ENCODE measurements around the gene ZNRF2.

Gene ZNRF2

GRCh38 chr7:30252885-30253795 lies 31.3 kb upstream of the ZNRF2 start:
- TF ChIP-seq, protein P1, sequence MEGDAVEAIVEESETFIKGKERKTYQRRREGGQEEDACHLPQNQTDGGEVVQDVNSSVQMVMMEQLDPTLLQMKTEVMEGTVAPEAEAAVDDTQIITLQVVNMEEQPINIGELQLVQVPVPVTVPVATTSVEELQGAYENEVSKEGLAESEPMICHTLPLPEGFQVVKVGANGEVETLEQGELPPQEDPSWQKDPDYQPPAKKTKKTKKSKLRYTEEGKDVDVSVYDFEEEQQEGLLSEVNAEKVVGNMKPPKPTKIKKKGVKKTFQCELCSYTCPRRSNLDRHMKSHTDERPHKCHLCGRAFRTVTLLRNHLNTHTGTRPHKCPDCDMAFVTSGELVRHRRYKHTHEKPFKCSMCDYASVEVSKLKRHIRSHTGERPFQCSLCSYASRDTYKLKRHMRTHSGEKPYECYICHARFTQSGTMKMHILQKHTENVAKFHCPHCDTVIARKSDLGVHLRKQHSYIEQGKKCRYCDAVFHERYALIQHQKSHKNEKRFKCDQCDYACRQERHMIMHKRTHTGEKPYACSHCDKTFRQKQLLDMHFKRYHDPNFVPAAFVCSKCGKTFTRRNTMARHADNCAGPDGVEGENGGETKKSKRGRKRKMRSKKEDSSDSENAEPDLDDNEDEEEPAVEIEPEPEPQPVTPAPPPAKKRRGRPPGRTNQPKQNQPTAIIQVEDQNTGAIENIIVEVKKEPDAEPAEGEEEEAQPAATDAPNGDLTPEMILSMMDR (IDR thresholded peaks at IDR 0.05; ENCODE audit: low read length, missing control alignments): no peak
- DNase-seq (ENCODE audit: low read depth): peak; percentile 40
- no peak overlapping the region for H3K4me3 ChIP-seq (replicated peaks; ENCODE audit: low read depth, low read length)

- TF ChIP-seq, protein P1 (IDR thresholded peaks at IDR 0.05; ENCODE audit: low read length, missing control alignments): no peak
- H3K4me3 ChIP-seq (replicated peaks; ENCODE audit: low read depth, low read length): no peak overlapping the region
- no peak for DNase-seq (ENCODE audit: low read depth)
Observed at GRCh38 chr7:30253796-30254165, 30.6 kb upstream of the ZNRF2 start.

- TF ChIP-seq, protein P1 (IDR thresholded peaks at IDR 0.05; ENCODE audit: low read length, missing control alignments): no peak
- DNase-seq (ENCODE audit: low read depth): no peak
- H3K4me3 ChIP-seq (replicated peaks; ENCODE audit: low read depth, low read length): no peak overlapping the region
Observed at GRCh38 chr7:30254248-30254647, 30.1 kb upstream of the ZNRF2 start.

DNA sequence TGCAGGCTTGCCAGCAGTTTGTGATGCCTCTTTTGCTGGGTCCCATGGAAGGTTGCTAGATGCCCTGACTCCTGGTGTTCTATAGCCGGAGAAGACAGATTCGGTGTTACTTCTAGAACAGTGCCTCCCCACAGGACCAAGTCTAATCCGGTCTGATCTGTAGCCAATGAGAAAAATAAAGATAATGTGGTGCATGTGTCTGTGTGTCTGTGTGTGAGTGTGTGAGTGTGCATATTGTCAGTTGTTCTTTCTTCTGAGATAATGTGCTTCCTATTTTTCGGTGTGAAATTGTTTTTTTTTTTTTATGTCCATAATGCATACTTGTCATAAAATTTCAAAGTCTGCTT lies 29.7 kb upstream of the ZNRF2 start:
- DNase-seq (ENCODE audit: low read depth): no peak
- no peak overlapping the region for H3K4me3 ChIP-seq (replicated peaks; ENCODE audit: low read depth, low read length)

DNA sequence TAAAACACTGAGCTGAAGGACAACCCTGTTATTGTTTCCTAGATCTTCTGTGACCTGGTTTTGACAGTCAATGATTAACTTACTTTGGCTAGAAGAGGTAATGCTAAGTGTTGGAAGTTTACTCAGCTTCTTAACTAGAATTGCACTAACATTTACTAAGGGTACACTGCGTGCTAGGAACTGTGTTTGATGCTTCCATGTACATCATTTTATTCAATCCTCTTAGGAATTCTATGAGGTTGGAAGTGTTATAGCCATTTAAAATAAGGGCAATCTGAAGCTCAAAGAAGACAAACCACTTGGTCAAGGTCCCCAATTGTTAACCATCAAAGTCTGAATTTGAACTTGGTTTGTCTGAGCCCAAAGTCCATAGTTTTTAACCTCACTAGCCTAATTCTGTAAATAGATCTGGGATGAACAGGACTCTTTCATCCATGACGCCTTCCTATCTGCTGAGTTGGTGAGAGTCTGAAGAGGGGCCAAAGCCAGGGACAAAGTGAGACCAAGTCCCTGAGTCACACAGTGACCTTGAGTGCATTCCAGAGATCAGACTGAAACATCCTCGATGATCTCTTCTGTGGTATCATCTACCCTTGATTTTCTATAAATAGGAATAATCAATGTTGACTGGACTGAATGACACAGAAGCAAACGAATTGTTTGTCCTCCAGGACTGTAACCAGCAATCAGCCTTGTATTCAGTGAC lies 29.2 kb upstream of the ZNRF2 start:
- no peak overlapping the region for H3K4me3 ChIP-seq (replicated peaks; ENCODE audit: low read depth, low read length)
- DNase-seq (ENCODE audit: low read depth): no peak
- TF ChIP-seq, protein P1 (IDR thresholded peaks at IDR 0.05; ENCODE audit: low read length, missing control alignments): no peak

More for the DNA sequence above, 29.7 kb upstream of the ZNRF2 start:
- TF ChIP-seq, protein P1 (IDR thresholded peaks at IDR 0.05; ENCODE audit: low read length, missing control alignments): no peak

GRCh38 chr7:30256349-30256858 lies 28.0 kb upstream of the ZNRF2 start:
- DNase-seq (ENCODE audit: low read depth): no peak
- no peak overlapping the region for H3K4me3 ChIP-seq (replicated peaks; ENCODE audit: low read depth, low read length)
- TF ChIP-seq, protein P1 (IDR thresholded peaks at IDR 0.05; ENCODE audit: low read length, missing control alignments): no peak
